Prostate gland (tissue), 2 donors: ENCODE data around the gene TSHZ2. TPM values are rescaled to one million over a fixed set of nuclear protein-coding genes. Genes with fewer than 3 reads are reported as not detected.
A peak's percentile ranks its signal among the peaks of the same experiment; 100 is the strongest.

Source experiments
- DNase-seq: peaks from one replicate; pipeline ENCODE4 v3.0.0-alpha.2; 2019; ENCODE audit warnings: low spot score
- H3K27ac ChIP-seq, 2 donors: fragments of 200-600 bp; sonication (generic); 2 replicates each; pipeline ENCODE4 v1.5.1; 2017 to 2019
- H3K27me3 ChIP-seq: fragments of 200-600 bp; sonication (generic); replicated peaks from 2 replicates; pipeline ENCODE4 v1.5.1; 2019; ENCODE audit not compliant: insufficient read depth
- H3K36me3 ChIP-seq, 2 donors: fragments of 200-600 bp; sonication (generic); 1 replicate in 1 of 2; 2 replicates in 1 of 2; pipeline versions ENCODE4 v1.5.1 to v1.8.1; 2017 to 2019
- H3K4me1 ChIP-seq: fragments of 200-600 bp; sonication (generic); replicated peaks from 2 replicates; pipeline ENCODE4 v1.5.1; 2019
- H3K4me3 ChIP-seq, 2 donors: fragments of 200-600 bp; sonication (generic); 2 replicates each; pipeline ENCODE4 v1.5.1; 2017 to 2019
- H3K9me3 ChIP-seq: fragments of 200-600 bp; sonication (generic); 2 replicates; pipeline ENCODE4 v1.5.1; 2017
- POLR2A ChIP-seq: fragments of 450-650 bp; IDR thresholded peaks from one replicate; pipeline ENCODE4 v1.6.1; 2016; ENCODE audit warnings: antibody characterized with exemption, mild to moderate bottlenecking
- POLR2AphosphoS5 ChIP-seq: sonication (generic); formaldehyde crosslinking; IDR thresholded peaks from one replicate; pipeline ENCODE4 v1.6.1; 2017; ENCODE audit warnings: antibody characterized with exemption
- WGBS: methylation state at CpG from one replicate; pipeline ENCODE4 v1.1.5; 2018; 5-methylcytosine and 5-hydroxymethylcytosine counted together
- intact Hi-C: fragments of 100-400 bp; cut with DNase I; formaldehyde crosslinking; loops from one replicate; pipeline ENCODE4 v1.14.2; 2022
- total RNA-seq, 2 donors: library from RNA; depleted of rRNA; stranded (reverse); fragments of >200 nt; gene quantifications; one replicate each; pipeline ENCODE4 v1.1.0, GENCODE V29; 2016
- TF ChIP-seq, protein P1 (sequence below), 4 experiments: fragments of 200-600 bp in 2 of 4; fragments of 450-650 bp in 2 of 4; sonication (generic) in 2 of 4; IDR thresholded peaks; 1 replicate in 3 of 4; 2 replicates in 1 of 4; pipeline ENCODE4 v1.5.1; 2016 to 2019; ENCODE audit warnings: antibody characterized with exemption in 4 of 4, mild to moderate bottlenecking in 2 of 4, moderate library complexity in 2 of 4

The TSHZ2 gene
- total RNA-seq, 2 donors from 2014 or later, result 9.8 to 35.1 TPM

DNA sequence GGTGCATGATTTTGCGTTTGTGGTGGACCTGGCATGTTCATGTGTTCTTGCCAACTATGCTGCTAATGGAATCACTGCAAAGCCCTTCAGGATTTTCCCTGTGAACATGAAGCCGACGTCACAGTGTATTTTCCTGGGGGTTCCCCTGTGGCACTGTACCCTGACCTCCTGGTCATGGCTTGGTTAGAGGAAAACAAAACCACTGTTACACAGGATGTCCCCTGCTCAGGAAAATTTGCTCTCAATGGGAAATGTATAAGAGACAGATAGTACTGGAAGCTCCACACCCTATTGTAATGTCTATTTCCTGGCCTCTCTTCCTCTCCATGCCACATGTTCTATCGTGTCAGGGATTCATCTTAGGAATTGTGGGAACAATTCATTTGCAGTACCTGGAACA, 19.7 kb downstream of the TSHZ2 start:
- intact Hi-C loops, result no loop called here
- WGBS, result 60% methylated on average over 4 of the region's 4 CpGs
- no peaks in the 10 kb centered on the region for H3K4me1 ChIP-seq

DNA sequence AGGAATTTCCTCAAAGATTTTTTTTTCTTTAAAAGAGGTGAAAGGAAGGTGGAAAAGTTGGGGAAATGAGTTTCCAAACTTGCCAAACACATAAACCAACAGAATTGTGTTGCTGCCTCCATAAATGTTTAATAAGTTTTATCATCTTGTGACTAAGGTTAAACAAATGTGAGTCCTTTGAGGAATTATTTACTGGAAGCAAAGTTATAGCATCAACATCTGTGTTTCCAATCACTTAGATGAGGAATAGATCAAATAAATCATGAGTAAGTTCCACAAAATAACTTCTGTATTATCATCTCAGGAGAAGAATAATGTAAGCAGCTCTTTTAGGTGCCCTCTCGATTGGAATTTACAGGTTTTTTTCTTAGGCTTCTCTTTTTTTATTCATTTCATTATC, 20.5 kb downstream of the TSHZ2 start:
- H3K36me3 ChIP-seq, result no peaks in the 10 kb centered on the region
- no peaks in the 10 kb centered on the region for H3K4me1 ChIP-seq
- TF ChIP-seq POLR2AphosphoS5 (peak; percentile 13), POLR2A (no peak)
- TF ChIP-seq, protein P1, sequence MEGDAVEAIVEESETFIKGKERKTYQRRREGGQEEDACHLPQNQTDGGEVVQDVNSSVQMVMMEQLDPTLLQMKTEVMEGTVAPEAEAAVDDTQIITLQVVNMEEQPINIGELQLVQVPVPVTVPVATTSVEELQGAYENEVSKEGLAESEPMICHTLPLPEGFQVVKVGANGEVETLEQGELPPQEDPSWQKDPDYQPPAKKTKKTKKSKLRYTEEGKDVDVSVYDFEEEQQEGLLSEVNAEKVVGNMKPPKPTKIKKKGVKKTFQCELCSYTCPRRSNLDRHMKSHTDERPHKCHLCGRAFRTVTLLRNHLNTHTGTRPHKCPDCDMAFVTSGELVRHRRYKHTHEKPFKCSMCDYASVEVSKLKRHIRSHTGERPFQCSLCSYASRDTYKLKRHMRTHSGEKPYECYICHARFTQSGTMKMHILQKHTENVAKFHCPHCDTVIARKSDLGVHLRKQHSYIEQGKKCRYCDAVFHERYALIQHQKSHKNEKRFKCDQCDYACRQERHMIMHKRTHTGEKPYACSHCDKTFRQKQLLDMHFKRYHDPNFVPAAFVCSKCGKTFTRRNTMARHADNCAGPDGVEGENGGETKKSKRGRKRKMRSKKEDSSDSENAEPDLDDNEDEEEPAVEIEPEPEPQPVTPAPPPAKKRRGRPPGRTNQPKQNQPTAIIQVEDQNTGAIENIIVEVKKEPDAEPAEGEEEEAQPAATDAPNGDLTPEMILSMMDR (IDR thresholded peaks at IDR 0.05), result no peak
- no peaks in the 10 kb centered on the region for H3K9me3 ChIP-seq
- H3K4me3 ChIP-seq, result no peak overlapping the region
- intact Hi-C loops, result no loop called here
- no peak for DNase-seq
- H3K27ac ChIP-seq, result no peak overlapping the region
- WGBS, result 17% methylated on average over 1 of the region's 1 CpG
- no peaks in the 10 kb centered on the region for H3K27me3 ChIP-seq

More for the DNA sequence above, 19.7 kb downstream of the TSHZ2 start:
- Histone ChIP-seq H3K36me3 (no peaks in the 10 kb centered on the region), H3K27me3 (no peaks in the 10 kb centered on the region), H3K9me3 (no peaks in the 10 kb centered on the region), H3K27ac (no peak overlapping the region), H3K4me3 (no peak overlapping the region)
- no peak for DNase-seq
- TF ChIP-seq POLR2AphosphoS5 (no peak), POLR2A (no peak)

DNA sequence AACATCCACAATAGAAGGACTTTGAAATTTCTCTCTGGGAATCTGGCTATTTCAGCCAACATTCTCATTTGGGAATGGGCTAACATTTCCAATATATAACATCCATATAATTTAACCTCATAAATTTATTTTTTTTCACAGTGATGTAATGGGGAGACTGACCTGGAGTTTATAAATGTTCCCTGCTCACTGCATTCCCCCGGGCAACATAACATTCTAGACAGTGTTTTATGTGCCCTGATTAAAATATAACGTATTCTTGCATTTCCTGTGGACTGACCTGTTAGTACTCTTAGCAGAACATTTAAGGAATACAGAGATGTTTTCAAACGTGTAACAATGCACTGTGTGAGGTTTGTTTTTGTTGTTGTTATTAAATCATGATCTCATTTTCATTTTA, 20.9 kb downstream of the TSHZ2 start:
- no peaks in the 10 kb centered on the region for H3K9me3 ChIP-seq
- H3K4me1 ChIP-seq, result no peaks in the 10 kb centered on the region
- H3K4me3 ChIP-seq, result no peak overlapping the region
- no peak for TF ChIP-seq POLR2AphosphoS5
- TF ChIP-seq POLR2A, result no peak
- TF ChIP-seq, protein P1 (IDR thresholded peaks at IDR 0.05), result no peak
- no peaks in the 10 kb centered on the region for H3K27me3 ChIP-seq
- H3K27ac ChIP-seq, result no peak overlapping the region
- DNase-seq, result no peak
- intact Hi-C loops, result no loop called here
- WGBS, result 10% methylated on average over 3 of the region's 3 CpGs
- H3K36me3 ChIP-seq, result no peaks in the 10 kb centered on the region

DNA sequence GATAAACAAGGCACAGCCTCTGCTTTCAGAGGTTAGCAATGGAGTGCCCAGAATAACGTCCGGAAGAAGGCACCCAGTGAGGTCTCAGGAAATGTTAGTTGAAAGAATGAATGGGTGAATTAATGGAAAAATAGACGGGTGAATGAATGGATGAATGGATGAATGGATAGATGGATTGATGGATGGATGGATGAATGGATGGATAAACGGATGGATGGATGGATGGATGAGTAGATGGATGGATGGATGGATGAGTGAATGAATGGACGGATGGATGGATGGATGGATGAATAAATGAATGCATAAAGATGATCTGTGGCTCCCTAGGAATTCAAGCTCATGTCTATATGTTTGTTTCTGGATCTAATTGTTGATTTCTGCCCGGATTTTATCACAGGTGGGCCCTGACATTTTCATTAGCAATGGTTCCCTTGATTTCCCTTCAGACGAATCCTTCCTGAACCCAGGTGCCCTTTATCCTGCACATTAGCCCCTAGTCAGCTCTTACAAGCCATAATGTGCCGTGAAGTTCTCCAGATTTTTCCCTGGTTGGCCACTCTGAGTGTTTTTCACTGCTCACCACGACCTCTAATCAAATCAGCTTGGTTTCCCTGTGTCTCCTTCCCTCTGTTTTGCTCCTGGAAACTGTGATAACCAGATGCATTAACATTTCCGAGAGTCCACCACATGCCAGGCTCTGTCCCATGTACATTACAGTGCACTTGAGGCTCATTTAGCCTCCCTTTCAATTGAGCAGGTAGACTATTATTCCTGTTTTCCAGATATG, 22.2 kb downstream of the TSHZ2 start:
- DNase-seq, result no peak
- no peak overlapping the region for H3K4me3 ChIP-seq
- no peaks in the 10 kb centered on the region for H3K27me3 ChIP-seq
- H3K4me1 ChIP-seq, result no peaks in the 10 kb centered on the region
- no peaks in the 10 kb centered on the region for H3K36me3 ChIP-seq
- TF ChIP-seq, protein P1 (IDR thresholded peaks at IDR 0.05), result no peak
- TF ChIP-seq POLR2A (no peak), POLR2AphosphoS5 (no peak)
- intact Hi-C loops, result no loop called here
- H3K27ac ChIP-seq, result no peak overlapping the region
- WGBS, result 81% methylated on average over 10 of the region's 10 CpGs
- no peaks in the 10 kb centered on the region for H3K9me3 ChIP-seq

DNA sequence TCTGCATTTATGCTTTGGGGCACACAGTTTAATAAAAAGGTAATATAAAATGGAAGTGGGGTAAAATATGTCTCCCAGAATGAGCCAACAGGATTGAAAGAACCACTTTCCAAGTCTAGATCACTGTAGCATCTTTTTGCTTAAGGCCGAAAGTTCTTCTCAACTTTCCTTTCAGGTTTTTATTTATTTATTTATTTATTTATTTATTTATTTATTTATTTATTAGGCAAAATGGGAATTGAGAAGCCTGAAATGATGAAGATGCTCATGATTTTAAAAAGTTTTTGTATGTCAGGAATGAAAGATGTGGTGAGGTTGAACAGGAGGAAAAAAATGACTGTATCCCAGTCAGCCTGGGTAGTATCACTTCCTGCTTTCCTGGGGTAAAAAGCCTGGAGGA, 24.0 kb downstream of the TSHZ2 start:
- Histone ChIP-seq H3K4me3 (no peak overlapping the region), H3K36me3 (no peaks in the 10 kb centered on the region), H3K27me3 (no peaks in the 10 kb centered on the region), H3K4me1 (no peaks in the 10 kb centered on the region), H3K9me3 (no peaks in the 10 kb centered on the region), H3K27ac (no peak overlapping the region)
- no peak for DNase-seq
- TF ChIP-seq, protein P1 (IDR thresholded peaks at IDR 0.05), result no peak
- TF ChIP-seq POLR2AphosphoS5, result no peak
- no peak for TF ChIP-seq POLR2A
- intact Hi-C loops, result no loop called here
- WGBS, result 97% methylated on average over 1 of the region's 1 CpG
